D721Med (cell line): ENCODE results near the gene TGFBR1.

Source experiments
- DNase-seq: peaks from one replicate; pipeline ENCODE4 v3.0.0; 2011; ENCODE audit warnings: low spot score; ENCODE audit not compliant: insufficient read length
- FAIRE-seq: peaks from 2 replicates; lab custom pipeline; 2011; peaks lifted over from hg19 to GRCh38; lab: Jason Lieb, UNC
- TF ChIP-seq, protein P1 (sequence below): IDR thresholded peaks from 2 replicates; pipeline ENCODE4 v1.5.1; 2012; ENCODE audit warnings: mild to moderate bottlenecking, control low read depth; ENCODE audit not compliant: insufficient read depth; ENCODE audit errors: missing control alignments

TGFBR1 gene

GRCh38 chr9:99177576-99178366 lies 72.9 kb downstream of the TGFBR1 start:
- no peak for FAIRE-seq
- TF ChIP-seq, protein P1, sequence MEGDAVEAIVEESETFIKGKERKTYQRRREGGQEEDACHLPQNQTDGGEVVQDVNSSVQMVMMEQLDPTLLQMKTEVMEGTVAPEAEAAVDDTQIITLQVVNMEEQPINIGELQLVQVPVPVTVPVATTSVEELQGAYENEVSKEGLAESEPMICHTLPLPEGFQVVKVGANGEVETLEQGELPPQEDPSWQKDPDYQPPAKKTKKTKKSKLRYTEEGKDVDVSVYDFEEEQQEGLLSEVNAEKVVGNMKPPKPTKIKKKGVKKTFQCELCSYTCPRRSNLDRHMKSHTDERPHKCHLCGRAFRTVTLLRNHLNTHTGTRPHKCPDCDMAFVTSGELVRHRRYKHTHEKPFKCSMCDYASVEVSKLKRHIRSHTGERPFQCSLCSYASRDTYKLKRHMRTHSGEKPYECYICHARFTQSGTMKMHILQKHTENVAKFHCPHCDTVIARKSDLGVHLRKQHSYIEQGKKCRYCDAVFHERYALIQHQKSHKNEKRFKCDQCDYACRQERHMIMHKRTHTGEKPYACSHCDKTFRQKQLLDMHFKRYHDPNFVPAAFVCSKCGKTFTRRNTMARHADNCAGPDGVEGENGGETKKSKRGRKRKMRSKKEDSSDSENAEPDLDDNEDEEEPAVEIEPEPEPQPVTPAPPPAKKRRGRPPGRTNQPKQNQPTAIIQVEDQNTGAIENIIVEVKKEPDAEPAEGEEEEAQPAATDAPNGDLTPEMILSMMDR = no peak
- no peak for DNase-seq

- DNase-seq = no peak
- no peak for FAIRE-seq
- TF ChIP-seq, protein P1 = no peak
These were observed 74.3 kb downstream of the TGFBR1 start for GRCh38 chr9:99178912-99179872.

DNA sequence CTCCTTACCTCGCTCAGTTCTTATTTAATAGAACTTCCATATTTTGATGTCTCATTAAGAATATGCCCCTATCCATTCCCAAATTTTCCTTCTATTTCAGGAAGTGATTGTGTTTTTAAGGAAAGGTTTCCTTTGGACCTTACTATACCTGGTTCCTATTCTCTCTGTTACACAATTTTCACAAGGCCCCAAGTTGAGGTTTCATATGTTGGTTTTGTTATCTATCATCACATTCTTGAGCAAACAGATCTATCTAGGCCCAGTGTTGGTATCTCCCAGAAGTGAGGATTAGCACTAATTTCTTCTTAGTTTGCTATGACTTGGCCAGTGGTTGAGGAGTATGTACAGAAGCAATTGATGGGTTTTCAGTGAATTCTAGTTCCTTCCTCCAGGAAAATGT lies 75.3 kb downstream of the TGFBR1 start:
- FAIRE-seq (no peak), DNase-seq (no peak)
- TF ChIP-seq, protein P1 = no peak

GRCh38 chr9:99180662-99181061 lies 75.7 kb downstream of the TGFBR1 start:
- DNase-seq (no peak), FAIRE-seq (no peak)
- TF ChIP-seq, protein P1 = no peak

DNA sequence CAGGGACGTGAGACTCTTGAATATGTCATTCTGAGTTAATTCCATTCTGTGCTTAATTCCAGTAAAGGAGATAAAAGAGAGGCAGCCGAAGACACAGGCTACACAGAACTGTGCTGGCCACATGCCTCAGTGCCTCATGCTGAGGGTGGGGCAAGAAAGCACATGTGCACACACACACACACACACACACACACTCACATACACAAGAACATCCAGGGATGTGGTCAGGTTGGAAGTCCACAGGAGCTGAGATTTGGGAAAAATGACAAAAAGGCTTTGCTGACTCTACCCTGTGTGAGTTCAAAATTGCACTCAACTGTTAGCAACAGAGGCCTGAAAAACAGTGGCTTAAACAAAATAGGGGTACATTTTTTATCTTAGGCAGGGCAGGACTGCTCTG lies 76.3 kb downstream of the TGFBR1 start:
- TF ChIP-seq, protein P1 = no peak
- DNase-seq = no peak
- FAIRE-seq = no peak

- TF ChIP-seq, protein P1 = no peak
- FAIRE-seq = no peak
- no peak for DNase-seq
These were observed 76.7 kb downstream of the TGFBR1 start for GRCh38 chr9:99181621-99182020.
